Astrocyte (in vitro differentiated cells and primary cell): Measurements from ENCODE around the gene PKD1L1. TPM values are rescaled to one million over a fixed set of nuclear protein-coding genes. Genes with fewer than 3 reads are reported as not detected.

Experiments
- DNase-seq: peaks from one replicate; pipeline ENCODE4 v3.0.0-alpha.2; 2010; ENCODE audit warnings: low read depth
- FAIRE-seq: peaks from 2 replicates; lab custom pipeline; 2011; peaks lifted over from hg19 to GRCh38; lab: Jason Lieb, UNC
- H2AFZ ChIP-seq: 2 replicates; pipeline ENCODE4 v1.6.0; 2012; ENCODE audit warnings: low read depth, low read length, inconsistent platforms
- H3K27ac ChIP-seq: 2 replicates; pipeline ENCODE4 v1.5.1; 2011; ENCODE audit warnings: low read depth, low read length, inconsistent platforms
- H3K27me3 ChIP-seq: 2 replicates; pipeline ENCODE4 v1.6.0; 2011; ENCODE audit warnings: low read length, inconsistent platforms; ENCODE audit not compliant: insufficient read depth
- H3K36me3 ChIP-seq: 2 replicates; pipeline ENCODE4 v1.5.1; 2011; ENCODE audit warnings: low read length, inconsistent platforms; ENCODE audit not compliant: insufficient read depth
- H3K4me1 ChIP-seq: 2 replicates; pipeline ENCODE4 v1.5.1; 2011; ENCODE audit warnings: low read length, inconsistent platforms; ENCODE audit not compliant: insufficient read depth
- H3K4me2 ChIP-seq: 2 replicates; pipeline ENCODE4 v1.6.0; 2012; ENCODE audit warnings: low read length, inconsistent platforms
- H3K4me3 ChIP-seq: 2 replicates; pipeline ENCODE4 v1.5.1; 2011; ENCODE audit warnings: low read depth, mild to moderate bottlenecking, low read length, inconsistent platforms; ENCODE audit not compliant: insufficient read depth
- H3K79me2 ChIP-seq: 2 replicates; pipeline ENCODE4 v1.6.0; 2012; ENCODE audit warnings: mild to moderate bottlenecking, low read length, inconsistent platforms; ENCODE audit not compliant: insufficient read depth
- H3K9ac ChIP-seq: 2 replicates; pipeline ENCODE4 v1.6.0; 2012; ENCODE audit warnings: mild to moderate bottlenecking, low read length, inconsistent platforms
- H3K9me3 ChIP-seq: 2 replicates; pipeline ENCODE4 v1.5.1; 2012; ENCODE audit warnings: low read depth, mild to moderate bottlenecking, low read length, inconsistent platforms; ENCODE audit not compliant: insufficient read depth
- H4K20me1 ChIP-seq: 2 replicates; pipeline ENCODE4 v1.6.0; 2012; ENCODE audit warnings: low read length, inconsistent platforms; ENCODE audit not compliant: insufficient read depth
- H3K27ac Mint-ChIP-seq: one replicate; pipeline ENCODE4 v1.8.0; 2021; ENCODE audit warnings: mild to moderate bottlenecking, mixed read lengths; ENCODE audit not compliant: unreplicated experiment
- H3K27me3 Mint-ChIP-seq: one replicate; pipeline ENCODE4 v1.8.0; 2021; ENCODE audit warnings: low read depth, mixed read lengths; ENCODE audit not compliant: unreplicated experiment
- H3K36me3 Mint-ChIP-seq: one replicate; pipeline ENCODE4 v1.8.0; 2021; ENCODE audit warnings: low read depth, mixed read lengths; ENCODE audit not compliant: unreplicated experiment
- H3K4me1 Mint-ChIP-seq: one replicate; pipeline ENCODE4 v1.8.0; 2021; ENCODE audit warnings: low read depth, mixed read lengths; ENCODE audit not compliant: unreplicated experiment
- H3K4me3 Mint-ChIP-seq: one replicate; pipeline ENCODE4 v1.8.0; 2021; ENCODE audit warnings: mild to moderate bottlenecking, moderate library complexity, mixed read lengths; ENCODE audit not compliant: unreplicated experiment
- H3K9me3 Mint-ChIP-seq: one replicate; pipeline ENCODE4 v1.8.0; 2021; ENCODE audit warnings: mild to moderate bottlenecking, mixed read lengths; ENCODE audit not compliant: unreplicated experiment
- EZH2 ChIP-seq: IDR thresholded peaks from 2 replicates; pipeline ENCODE4 v1.6.1; 2012; ENCODE audit warnings: mild to moderate bottlenecking, low read length, inconsistent platforms; ENCODE audit not compliant: insufficient read depth
- total RNA-seq: library from RNA; stranded (reverse); gene quantifications from 2 replicates; pipeline ENCODE4 v1.2.1, GENCODE V29; 2021
- TF ChIP-seq, protein P1 (sequence below): IDR thresholded peaks from 2 replicates; pipeline ENCODE4 v1.5.1; 2011; ENCODE audit warnings: low read depth, mild to moderate bottlenecking, inconsistent platforms, low read length, moderate library complexity; ENCODE audit not compliant: insufficient read depth

Gene PKD1L1
- total RNA-seq, 1 donor from 2014 or later = 0.39 TPM

DNA sequence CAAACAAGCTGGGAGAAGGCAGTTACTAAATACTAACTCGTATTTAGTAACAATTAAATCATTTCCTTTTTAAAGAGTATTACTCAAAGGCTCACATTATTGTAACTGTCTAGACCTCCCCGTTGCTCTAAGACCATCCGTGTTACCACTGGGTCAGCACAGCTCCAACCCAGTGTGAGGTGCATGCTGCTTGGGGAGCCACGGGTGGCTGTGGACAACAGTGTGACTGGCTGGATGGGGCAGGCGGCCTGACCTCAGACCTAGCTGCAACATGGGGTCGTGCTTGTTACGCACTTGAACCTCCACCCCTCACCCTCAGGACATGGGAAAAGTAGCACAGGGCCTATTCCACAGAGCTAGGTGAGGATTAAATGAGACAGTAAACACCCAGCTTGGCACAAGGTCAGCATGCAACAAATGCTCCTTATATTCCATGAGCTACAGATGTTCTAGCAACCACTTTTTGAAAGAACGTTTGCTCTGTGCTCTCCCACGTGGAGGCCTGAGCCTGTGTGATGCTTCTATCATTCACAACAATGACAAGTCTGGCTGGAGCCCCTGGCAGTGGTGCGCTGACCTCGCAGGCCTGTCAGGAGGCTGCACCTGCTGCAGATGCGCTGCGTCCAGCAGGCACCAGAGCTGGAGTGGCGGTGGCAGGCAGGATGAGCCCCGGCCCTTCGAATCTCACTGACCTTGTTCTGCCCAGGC, 135.7 kb downstream of the PKD1L1 start:
- Histone ChIP-seq H3K27me3 (no peaks in the 10 kb centered on the region), H4K20me1 (no peaks in the 10 kb centered on the region), H3K9me3 (no peaks in the 10 kb centered on the region), H3K9ac (no peak overlapping the region), H2AFZ (no peak overlapping the region), H3K4me2 (no peak overlapping the region), H3K4me3 (no peak overlapping the region), H3K27ac (no peak overlapping the region), H3K79me2 (no peaks in the 10 kb centered on the region), H3K36me3 (no peaks in the 10 kb centered on the region), H3K4me1 (no peaks in the 10 kb centered on the region)
- Mint-ChIP-seq H3K9me3 (no peaks in the 10 kb centered on the region), H3K4me1 (peaks cover 3% of the 10 kb centered on the region), H3K27ac (no peak overlapping the region), H3K4me3 (no peak overlapping the region), H3K36me3 (peaks cover 4% of the 10 kb centered on the region), H3K27me3 (no peaks in the 10 kb centered on the region)
- TF ChIP-seq, protein P1, sequence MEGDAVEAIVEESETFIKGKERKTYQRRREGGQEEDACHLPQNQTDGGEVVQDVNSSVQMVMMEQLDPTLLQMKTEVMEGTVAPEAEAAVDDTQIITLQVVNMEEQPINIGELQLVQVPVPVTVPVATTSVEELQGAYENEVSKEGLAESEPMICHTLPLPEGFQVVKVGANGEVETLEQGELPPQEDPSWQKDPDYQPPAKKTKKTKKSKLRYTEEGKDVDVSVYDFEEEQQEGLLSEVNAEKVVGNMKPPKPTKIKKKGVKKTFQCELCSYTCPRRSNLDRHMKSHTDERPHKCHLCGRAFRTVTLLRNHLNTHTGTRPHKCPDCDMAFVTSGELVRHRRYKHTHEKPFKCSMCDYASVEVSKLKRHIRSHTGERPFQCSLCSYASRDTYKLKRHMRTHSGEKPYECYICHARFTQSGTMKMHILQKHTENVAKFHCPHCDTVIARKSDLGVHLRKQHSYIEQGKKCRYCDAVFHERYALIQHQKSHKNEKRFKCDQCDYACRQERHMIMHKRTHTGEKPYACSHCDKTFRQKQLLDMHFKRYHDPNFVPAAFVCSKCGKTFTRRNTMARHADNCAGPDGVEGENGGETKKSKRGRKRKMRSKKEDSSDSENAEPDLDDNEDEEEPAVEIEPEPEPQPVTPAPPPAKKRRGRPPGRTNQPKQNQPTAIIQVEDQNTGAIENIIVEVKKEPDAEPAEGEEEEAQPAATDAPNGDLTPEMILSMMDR = no peak
- DNase-seq = no peak
- FAIRE-seq = no peak

DNA sequence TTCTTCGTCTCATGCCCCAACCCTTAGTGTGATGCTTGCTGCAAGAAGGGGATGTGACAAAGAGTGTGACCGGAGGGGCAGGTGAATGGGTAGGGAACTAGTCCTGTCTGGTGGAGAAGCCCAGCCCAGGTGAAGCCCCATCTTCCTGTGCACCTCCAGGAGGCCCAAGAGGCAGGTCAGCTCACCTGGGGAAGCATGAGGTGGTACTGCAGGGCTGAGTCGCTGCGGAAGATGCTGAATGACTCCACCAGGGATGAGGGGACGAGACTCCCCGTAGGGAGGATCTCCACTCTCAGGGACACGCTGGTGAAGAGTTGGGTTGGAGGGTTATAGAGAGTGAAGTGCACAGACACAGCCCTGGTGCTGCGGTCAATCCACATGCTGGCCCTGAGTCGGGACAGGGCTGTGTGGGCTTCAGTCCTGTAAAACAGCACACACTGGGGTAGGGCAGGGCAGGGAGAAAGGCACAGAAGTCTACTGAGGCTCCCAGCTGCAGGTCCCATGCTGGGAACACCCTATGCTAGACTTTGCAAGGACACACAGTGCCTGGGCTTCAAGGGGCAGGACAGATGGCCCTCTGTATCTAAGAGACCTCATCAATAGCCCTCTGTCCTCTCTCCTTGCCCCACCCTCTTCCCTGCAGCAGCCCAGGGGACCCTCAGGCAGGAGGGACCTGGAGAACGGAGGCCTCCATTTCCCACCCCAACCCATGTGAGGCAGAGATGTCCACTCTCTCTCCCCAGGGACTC, 136.5 kb downstream of the PKD1L1 start:
- Histone ChIP-seq H3K79me2 (no peaks in the 10 kb centered on the region), H3K4me1 (no peaks in the 10 kb centered on the region), H3K4me2 (no peak overlapping the region), H4K20me1 (no peaks in the 10 kb centered on the region), H3K27me3 (no peaks in the 10 kb centered on the region), H3K36me3 (no peaks in the 10 kb centered on the region), H3K4me3 (no peak overlapping the region), H2AFZ (no peak overlapping the region), H3K27ac (no peak overlapping the region), H3K9ac (no peak overlapping the region), H3K9me3 (no peaks in the 10 kb centered on the region)
- no peaks in the 10 kb centered on the region for H3K27me3 Mint-ChIP-seq
- TF ChIP-seq, protein P1 = no peak
- no peak for TF ChIP-seq EZH2
- H3K4me1 Mint-ChIP-seq = peaks cover 3% of the 10 kb centered on the region
- DNase-seq = no peak
- H3K36me3 Mint-ChIP-seq = peaks cover 4% of the 10 kb centered on the region
- no peaks in the 10 kb centered on the region for H3K9me3 Mint-ChIP-seq
- H3K27ac Mint-ChIP-seq = no peak overlapping the region
- no peak overlapping the region for H3K4me3 Mint-ChIP-seq
- FAIRE-seq = no peak

DNA sequence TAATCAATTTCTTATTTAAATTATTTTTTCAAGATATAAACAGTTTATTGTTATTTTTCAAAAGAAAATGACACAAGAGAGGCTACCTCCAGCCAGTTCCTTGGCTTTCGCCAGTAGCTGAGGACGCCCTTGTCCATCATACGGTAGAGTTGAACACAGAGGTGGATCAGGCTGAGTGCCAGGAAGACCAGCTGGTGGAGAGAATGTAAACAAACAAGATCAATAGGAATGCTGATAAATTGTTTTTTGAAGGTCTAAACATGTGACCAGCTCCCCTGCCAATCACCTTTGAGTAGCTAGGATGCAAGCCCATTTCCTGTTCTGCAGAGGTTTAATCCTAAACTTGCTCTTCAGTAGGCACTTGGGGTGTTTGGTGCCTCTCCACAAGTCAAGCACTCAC, 138.9 kb downstream of the PKD1L1 start:
- peaks cover 5% of the 10 kb centered on the region for H3K36me3 Mint-ChIP-seq
- DNase-seq (no peak), FAIRE-seq (no peak)
- TF ChIP-seq, protein P1 = no peak
- no peak for TF ChIP-seq EZH2
- no peaks in the 10 kb centered on the region for H3K27me3 Mint-ChIP-seq
- no peak overlapping the region for H3K4me3 ChIP-seq
- peaks cover 4% of the 10 kb centered on the region for H3K4me1 ChIP-seq
- no peak overlapping the region for H3K27ac ChIP-seq
- H3K27me3 ChIP-seq = no peaks in the 10 kb centered on the region
- H3K4me1 Mint-ChIP-seq = peaks cover 13% of the 10 kb centered on the region
- H3K36me3 ChIP-seq = no peaks in the 10 kb centered on the region
- H4K20me1 ChIP-seq = no peaks in the 10 kb centered on the region
- no peaks in the 10 kb centered on the region for H3K9me3 ChIP-seq
- H3K4me2 ChIP-seq = no peak overlapping the region
- no peak overlapping the region for H2AFZ ChIP-seq
- H3K9ac ChIP-seq = no peak overlapping the region
- no peaks in the 10 kb centered on the region for H3K79me2 ChIP-seq
- H3K27ac Mint-ChIP-seq = no peak overlapping the region
- no peaks in the 10 kb centered on the region for H3K9me3 Mint-ChIP-seq
- H3K4me3 Mint-ChIP-seq = no peak overlapping the region
